ENCODE results near the gene CHID1. TPM values are rescaled to one million over a fixed set of nuclear protein-coding genes. Genes with fewer than 3 reads are reported as not detected.

The CHID1 gene
- total and polyA plus RNA-seq, 3 donors from 2014 or later = 134 to 176 (median 146) TPM

DNA sequence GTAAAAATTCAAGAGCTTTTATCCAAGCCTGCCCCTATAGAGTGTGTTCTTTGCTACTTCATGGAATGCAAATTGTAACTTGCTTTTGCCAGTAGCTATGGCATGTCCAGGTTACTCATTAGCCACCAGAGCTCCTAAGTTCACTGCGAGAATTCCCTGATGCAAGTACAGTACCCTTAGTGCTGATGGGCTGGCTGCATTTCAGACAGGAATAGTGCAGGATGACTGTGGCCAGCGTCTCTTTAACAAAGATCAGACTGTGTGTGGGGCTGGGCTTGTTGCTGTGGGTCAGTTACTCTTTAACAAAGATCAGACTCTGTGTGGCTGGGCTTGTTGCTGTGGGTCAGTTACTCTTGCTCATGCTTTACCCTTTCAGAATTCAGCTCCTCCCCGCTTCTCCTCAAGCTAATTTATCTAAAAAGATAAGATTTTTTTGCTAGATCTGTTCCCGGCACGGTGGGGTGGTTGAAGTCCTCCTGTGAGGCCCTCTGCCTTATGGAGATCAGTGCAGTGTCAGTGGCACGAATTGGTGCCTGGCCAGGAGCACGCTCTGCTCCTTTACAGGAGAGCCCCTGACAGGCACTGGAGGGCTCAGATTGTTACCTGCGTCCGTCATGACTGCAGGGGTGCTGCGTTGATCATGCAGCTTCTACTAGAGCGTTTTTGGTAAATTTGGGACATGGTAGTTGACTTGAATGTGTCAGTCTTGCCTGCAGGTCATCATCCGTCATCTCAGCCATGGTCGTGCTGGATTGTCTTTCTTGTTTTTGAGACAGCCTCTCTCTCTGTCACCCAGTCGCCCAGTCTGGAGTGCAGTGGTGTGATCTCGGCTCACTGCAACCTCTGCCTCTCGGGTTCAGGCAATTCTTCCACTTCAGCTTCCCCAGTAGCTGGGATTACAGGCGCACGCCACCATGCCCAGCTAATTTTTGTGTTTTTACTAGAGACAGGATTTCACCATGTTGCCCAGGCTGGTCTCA, 42.1 kb upstream of the CHID1 start:
- no peak overlapping the region for H3K4me3 ChIP-seq
- no peak for TF ChIP-seq POLR2A (IDR thresholded peaks at IDR 0.05)
- TF ChIP-seq, protein P1, sequence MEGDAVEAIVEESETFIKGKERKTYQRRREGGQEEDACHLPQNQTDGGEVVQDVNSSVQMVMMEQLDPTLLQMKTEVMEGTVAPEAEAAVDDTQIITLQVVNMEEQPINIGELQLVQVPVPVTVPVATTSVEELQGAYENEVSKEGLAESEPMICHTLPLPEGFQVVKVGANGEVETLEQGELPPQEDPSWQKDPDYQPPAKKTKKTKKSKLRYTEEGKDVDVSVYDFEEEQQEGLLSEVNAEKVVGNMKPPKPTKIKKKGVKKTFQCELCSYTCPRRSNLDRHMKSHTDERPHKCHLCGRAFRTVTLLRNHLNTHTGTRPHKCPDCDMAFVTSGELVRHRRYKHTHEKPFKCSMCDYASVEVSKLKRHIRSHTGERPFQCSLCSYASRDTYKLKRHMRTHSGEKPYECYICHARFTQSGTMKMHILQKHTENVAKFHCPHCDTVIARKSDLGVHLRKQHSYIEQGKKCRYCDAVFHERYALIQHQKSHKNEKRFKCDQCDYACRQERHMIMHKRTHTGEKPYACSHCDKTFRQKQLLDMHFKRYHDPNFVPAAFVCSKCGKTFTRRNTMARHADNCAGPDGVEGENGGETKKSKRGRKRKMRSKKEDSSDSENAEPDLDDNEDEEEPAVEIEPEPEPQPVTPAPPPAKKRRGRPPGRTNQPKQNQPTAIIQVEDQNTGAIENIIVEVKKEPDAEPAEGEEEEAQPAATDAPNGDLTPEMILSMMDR (IDR thresholded peaks at IDR 0.05) = no peak
- DNase-seq = no peak
- H3K4me1 ChIP-seq = peaks cover 6% of the 10 kb centered on the region
- intact Hi-C loops (cut with DNase I; ENCODE audit: low total_unique reads) = no loop called here
- 76 to 78% methylated on average over 18 of the region's 18 CpGs for WGBS, 2 donors
- H3K36me3 ChIP-seq (ENCODE audit: low read depth, missing control alignments) = no peaks in the 10 kb centered on the region
- H3K27me3 ChIP-seq = no peaks in the 10 kb centered on the region
- no peaks in the 10 kb centered on the region for H3K9me3 ChIP-seq
- H3K27ac ChIP-seq = no peak overlapping the region

DNA sequence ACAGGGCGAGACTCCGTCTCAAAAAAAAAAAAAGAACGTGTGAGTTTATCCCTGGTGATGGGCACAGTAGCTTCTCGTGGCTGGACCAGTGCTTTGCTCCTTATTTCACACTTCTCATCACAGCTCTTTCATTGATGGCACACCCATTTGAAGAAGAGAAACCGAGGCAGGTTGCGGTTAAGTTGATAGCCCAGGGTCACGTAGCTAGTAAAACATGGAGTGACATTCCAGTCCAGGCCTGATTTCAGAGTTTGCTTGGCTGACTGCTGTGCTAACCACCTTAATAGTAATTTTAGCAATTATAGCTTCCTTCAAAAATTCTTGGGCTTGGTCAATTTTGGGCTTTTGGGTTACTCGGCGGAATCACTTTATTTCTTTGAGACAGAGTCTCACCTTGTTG, 40.9 kb upstream of the CHID1 start:
- no peak overlapping the region for H3K27ac ChIP-seq
- H3K4me1 ChIP-seq = peaks cover 6% of the 10 kb centered on the region
- intact Hi-C loops (cut with DNase I; ENCODE audit: low total_unique reads) = no loop called here
- no peak overlapping the region for H3K4me3 ChIP-seq
- H3K27me3 ChIP-seq = no peaks in the 10 kb centered on the region
- TF ChIP-seq, protein P1 (IDR thresholded peaks at IDR 0.05) = no peak
- H3K36me3 ChIP-seq (ENCODE audit: low read depth, missing control alignments) = no peaks in the 10 kb centered on the region
- WGBS, 2 donors = 96% methylated on average over 9 of the region's 9 CpGs
- H3K9me3 ChIP-seq = no peaks in the 10 kb centered on the region
- no peak for DNase-seq

DNA sequence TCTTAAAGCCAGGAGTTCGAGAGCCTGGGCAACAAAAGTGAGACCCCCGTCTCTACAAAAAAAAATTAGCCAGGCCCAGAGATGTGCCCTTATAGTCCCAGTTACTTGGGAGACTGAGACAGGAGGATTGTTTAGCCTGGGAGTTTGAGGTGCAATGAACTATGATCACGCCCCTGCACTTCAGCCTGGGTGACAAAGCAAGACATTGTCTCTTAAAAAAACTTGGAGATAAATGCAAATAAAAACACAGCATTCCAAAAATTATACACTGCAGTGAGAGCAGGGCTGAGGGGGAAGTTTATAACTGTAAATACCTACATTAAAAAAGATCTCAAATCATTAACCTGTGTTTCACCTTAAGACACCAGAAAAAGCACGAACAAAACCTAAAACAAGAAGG, 37.1 kb upstream of the CHID1 start:
- DNase-seq = no peak
- TF ChIP-seq POLR2A (IDR thresholded peaks at IDR 0.05) = no peak
- TF ChIP-seq, protein P1 (IDR thresholded peaks at IDR 0.05) = no peak
- Histone ChIP-seq H3K36me3 (ENCODE audit: low read depth, missing control alignments) (no peaks in the 10 kb centered on the region), H3K9me3 (no peaks in the 10 kb centered on the region), H3K4me3 (no peak overlapping the region), H3K27me3 (no peaks in the 10 kb centered on the region), H3K4me1 (peaks cover 5% of the 10 kb centered on the region), H3K27ac (no peak overlapping the region)
- WGBS, 2 donors = 90 to 92% methylated on average over 4 of the region's 4 CpGs
- intact Hi-C loops (cut with DNase I; ENCODE audit: low total_unique reads) = no loop called here

DNA sequence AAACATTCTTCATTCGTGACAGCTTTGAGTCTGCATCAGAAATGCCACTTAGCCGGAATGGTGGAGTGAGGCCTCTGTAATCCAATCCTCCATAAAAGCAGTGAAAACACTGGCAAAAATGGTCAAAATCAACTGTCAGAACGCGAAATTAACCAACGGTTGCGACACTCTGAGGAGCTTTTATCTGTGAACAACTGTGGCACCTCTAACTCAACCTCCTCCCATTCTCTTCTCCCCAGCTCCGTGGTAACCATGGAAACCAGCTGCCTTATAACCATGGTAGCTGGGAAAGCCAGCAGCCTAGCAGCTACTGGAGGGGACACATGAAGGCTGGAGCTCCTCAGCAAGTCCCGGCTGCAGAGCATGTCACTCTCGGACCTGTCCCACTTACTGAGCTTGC, 35.4 kb upstream of the CHID1 start:
- Histone ChIP-seq H3K4me1 (peaks cover 6% of the 10 kb centered on the region), H3K27me3 (no peaks in the 10 kb centered on the region), H3K4me3 (no peak overlapping the region), H3K27ac (no peak overlapping the region), H3K36me3 (ENCODE audit: low read depth, missing control alignments) (no peaks in the 10 kb centered on the region), H3K9me3 (no peaks in the 10 kb centered on the region)
- no peak for DNase-seq
- no peak for TF ChIP-seq POLR2A (IDR thresholded peaks at IDR 0.05)
- TF ChIP-seq, protein P1 (IDR thresholded peaks at IDR 0.05) = no peak
- WGBS, 2 donors = 71 to 76% methylated on average over 9 of the region's 9 CpGs
- intact Hi-C loops (cut with DNase I; ENCODE audit: low total_unique reads) = no loop called here
